Measurements from ENCODE around the gene FHIT.

DNA sequence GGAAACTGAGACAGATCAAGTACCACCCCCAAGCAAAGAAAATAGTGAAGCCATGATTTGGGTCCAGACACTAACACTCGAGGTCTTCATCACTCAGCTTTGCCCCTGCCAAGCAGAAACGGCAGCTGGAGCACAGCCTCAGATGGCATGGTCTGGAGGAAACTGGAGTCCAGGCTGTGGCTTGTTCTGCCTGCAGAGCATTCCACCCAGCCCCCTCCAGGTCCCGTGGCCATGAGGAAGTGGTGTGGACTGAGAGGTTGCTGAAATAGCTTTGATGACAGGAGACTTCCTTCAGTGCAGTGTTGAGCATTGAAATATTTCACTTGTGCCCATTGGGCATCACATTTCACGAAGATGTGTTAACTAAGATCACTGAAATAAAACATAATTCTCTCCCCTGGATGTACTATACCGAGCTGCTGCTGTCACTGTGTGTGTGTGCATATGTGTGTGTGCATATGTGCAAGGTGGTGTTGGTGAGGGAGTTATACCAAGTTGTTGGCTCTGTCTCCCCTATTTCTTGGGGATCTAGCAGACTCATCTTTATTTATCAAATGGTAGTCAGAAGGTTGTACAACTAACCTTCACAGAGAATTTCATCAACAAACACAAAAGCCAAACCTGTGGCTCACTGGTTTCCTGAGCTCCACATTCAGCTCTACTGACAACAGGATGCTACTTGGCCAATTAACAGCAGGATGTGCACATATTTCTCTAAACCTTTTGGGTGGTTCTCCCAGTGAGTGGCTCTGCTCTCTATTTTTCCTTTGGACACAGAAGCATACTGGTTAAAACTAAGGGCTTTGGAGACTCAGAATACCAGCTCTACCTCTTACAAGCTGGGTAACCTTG lies 1541.3 kb downstream of the FHIT start:
- TF ChIP-seq, protein P1, sequence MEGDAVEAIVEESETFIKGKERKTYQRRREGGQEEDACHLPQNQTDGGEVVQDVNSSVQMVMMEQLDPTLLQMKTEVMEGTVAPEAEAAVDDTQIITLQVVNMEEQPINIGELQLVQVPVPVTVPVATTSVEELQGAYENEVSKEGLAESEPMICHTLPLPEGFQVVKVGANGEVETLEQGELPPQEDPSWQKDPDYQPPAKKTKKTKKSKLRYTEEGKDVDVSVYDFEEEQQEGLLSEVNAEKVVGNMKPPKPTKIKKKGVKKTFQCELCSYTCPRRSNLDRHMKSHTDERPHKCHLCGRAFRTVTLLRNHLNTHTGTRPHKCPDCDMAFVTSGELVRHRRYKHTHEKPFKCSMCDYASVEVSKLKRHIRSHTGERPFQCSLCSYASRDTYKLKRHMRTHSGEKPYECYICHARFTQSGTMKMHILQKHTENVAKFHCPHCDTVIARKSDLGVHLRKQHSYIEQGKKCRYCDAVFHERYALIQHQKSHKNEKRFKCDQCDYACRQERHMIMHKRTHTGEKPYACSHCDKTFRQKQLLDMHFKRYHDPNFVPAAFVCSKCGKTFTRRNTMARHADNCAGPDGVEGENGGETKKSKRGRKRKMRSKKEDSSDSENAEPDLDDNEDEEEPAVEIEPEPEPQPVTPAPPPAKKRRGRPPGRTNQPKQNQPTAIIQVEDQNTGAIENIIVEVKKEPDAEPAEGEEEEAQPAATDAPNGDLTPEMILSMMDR (IDR thresholded peaks at IDR 0.05): no peak
- TF ChIP-seq POLR2A (IDR thresholded peaks at IDR 0.05): no peak

Measured in suprapubic skin (tissue), 3 donors.